Activated CD4-positive, alpha-beta T cell treated with anti-CD3 and anti-CD28 coated beads, Interleukin-2, amount 50 U/mL, for 1 hour (primary cell): Measurements from ENCODE around the gene TFPI2.
"Not testable (repeated sequence)": the region's sequence is repeated elsewhere in the genome, so short reads cannot be mapped to it uniquely, and the experiment has no call there.

Source experiments
- DNase-seq: peaks from one replicate; pipeline ENCODE4 v3.0.0-alpha.2; 2020

The TFPI2 gene, protein sequence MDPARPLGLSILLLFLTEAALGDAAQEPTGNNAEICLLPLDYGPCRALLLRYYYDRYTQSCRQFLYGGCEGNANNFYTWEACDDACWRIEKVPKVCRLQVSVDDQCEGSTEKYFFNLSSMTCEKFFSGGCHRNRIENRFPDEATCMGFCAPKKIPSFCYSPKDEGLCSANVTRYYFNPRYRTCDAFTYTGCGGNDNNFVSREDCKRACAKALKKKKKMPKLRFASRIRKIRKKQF

DNA sequence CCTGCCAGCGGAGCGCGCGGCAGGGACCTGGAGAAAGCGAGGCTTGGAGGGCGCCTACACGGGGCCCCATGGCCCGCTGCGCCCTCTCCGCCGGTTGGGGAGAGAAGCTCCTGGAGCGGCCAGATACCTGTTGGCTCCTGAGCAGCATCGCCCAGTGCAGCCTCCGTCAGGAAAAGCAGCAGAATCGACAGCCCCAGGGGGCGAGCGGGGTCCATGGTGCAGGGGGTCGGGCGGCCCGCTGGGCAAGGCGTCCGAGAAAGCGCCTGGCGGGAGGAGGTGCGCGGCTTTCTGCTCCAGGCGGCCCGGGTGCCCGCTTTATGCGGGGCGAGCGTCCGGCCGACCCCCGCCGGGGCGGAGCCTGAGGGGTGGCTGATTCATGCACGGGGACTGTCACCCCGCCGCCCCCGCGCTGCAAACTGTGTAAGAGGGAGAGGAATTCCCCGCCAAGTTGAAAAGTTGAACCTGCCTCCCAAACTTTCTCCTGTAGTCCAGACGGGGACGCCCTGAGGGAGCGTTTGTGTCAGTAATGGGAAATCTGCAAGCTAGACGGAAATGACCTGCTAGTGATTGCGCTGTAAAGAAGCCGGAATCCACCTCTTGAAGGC is at the start of gene TFPI2:
TSS of gene TFPI2 (minus strand) at position 290 of the 605 bp plus-strand sequence. CDS start at position 215, 75 bp downstream.
- DNase-seq, result no peak

GRCh38 chr7:93938293-93938692 is 47.7 kb upstream of the TFPI2 start:
- DNase-seq, result no peak

DNA sequence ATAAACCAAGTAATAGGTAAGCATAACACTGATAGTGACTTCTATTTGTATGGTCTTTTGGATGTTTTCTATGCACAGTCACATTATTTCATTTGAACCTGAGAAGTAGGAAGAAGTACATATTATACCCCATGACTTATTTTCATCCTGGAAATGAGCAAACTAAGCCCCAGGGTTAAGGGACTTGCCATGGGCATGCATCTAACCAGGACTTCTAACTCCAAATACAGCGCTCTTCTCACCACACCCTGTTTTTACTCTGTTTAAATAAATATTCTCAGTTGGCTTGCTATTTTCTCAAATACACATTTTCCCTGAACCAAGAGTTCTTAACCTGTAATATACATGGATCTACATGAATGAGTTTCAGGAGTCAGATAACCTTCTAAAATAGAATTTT is 47.3 kb upstream of the TFPI2 start:
- DNase-seq, result no peak

- no peak for DNase-seq
Measured at GRCh38 chr7:93935102-93935501, 44.5 kb upstream of the TFPI2 start.

GRCh38 chr7:93933156-93933555 is 42.6 kb upstream of the TFPI2 start:
- DNase-seq, result no peak

GRCh38 chr7:93931655-93932054 is 41.1 kb upstream of the TFPI2 start:
- no peak for DNase-seq

GRCh38 chr7:93927585-93927984 is 37.0 kb upstream of the TFPI2 start:
- no peak for DNase-seq

DNA sequence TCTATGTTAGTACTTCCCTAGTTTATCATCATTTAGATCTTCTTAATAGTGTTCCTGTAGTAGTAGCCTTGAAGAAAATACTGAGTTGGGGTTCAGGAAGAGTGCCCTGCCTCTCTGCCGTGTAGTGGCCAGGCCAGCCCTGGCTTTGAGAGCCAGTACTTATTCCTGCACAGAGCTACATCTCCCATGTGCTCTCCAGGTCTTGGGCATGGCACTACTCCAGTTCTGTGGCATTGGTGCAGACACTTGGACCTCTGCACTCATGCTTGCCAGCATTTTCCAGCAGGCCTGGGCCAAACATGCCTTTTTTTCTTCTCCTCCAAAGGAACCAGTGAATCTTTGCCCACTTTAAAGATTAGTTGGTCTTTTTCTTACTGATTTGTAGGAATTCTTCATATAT is 36.2 kb upstream of the TFPI2 start:
- no peak for DNase-seq

DNA sequence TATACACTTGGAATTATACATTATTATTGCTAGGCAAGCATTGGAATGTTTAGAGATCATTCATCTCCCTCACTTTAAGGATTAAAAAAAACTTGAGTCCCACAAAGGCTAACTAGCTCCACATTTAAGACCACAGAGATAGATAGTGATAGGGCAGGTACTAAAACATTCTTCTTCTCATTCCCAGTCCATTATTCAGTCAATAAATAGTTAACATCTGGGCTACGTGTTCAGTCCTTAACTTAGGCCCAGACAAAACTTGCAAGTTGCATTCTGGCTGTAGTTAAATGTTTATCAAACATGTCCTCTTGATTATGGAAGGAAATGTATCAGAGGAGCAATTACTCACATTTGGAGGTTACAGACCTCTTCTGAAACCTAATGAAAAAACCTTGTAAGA is 33.4 kb upstream of the TFPI2 start:
- DNase-seq, result no peak

- DNase-seq, result no peak
Measured at GRCh38 chr7:93923296-93923695, 32.7 kb upstream of the TFPI2 start.

DNA sequence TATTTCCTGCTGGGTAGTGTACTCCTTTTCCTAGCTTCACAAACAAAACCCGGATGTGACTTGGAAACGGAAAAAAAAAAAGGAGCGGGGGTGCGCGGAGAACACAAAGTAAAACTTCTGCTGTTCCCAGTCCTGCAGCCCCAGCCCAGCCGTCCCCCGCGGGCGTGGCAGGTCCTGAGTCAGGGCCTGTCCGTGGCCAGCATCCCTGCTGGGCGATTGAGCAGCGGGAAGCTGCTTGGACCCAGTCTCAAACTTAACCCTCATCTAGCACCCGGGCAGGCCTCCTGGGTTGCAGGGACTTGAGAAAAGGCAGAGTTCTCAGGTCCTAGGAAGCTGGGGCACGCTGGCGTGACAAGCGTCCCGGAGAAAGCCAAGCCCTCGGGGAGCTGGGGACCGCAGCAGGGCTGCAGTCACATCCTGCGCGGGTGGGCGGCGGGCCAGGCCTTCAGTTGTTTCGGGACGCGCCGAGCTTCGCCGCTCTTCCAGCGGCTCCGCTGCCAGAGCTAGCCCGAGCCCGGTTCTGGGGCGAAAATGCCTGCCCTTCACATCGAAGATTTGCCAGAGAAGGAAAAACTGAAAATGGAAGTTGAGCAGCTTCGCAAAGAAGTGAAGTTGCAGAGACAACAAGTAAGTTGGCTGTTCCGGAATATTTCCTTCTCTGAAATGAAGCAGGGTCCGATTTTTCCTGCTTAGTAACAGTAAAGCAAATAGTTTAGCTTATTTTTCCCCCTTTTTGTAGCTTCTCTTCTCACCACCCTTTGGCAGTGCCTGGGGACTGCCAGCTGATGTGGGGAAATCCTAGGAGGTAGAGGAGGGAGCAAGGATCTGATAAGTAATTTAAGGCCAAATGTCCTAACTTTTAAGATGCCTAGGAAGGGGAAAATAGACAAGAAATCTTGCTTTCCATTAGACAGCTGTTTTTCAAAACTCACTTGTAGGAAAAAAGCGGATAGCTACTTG is 31.3 kb upstream of the TFPI2 start, which contains the start of gene GNG11:
TSS of gene GNG11 (plus strand) at position 129 of the 960 bp plus-strand sequence. CDS start at position 532, 403 bp downstream.
- DNase-seq, result no peak

- DNase-seq, result no peak
Measured at GRCh38 chr7:93921186-93921585, 30.6 kb upstream of the TFPI2 start.

DNA sequence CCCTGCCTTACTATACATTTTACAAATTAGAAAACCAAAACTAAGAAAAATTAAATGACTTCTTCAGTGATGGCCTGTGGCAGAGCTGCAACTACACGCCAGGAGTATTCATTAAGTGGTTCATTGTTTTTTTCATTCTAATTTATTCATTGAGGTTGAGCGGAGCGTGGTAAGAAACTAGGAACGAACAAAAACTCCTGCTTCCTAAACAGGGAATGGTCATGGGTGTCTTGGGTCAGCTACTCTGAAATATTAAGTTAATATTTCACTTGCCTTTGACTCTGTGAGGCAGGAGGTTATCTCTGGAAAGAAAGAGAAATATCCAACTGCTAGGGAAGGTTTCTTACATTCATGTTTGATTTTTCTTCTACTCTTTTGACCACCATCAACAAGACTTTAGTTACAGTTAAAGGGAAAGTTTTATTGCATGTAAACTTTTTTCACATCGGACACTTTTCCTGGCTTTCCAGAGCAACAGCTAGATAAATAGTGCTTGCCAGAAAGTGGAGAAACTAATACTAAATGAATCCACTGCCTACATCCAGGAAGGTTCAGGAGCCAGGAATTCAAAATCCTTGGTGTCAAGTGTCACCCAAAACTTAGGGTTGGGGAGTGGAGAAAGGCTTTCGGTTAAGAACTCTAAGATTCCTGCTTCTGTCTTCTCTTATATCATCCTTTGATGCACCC is 30.1 kb upstream of the TFPI2 start:
- no peak for DNase-seq

- not testable (repeated sequence) for DNase-seq
Measured at GRCh38 chr7:93916315-93916714, 25.8 kb upstream of the TFPI2 start.

GRCh38 chr7:93915888-93916287 is 25.3 kb upstream of the TFPI2 start:
- DNase-seq, result not testable (repeated sequence)

DNA sequence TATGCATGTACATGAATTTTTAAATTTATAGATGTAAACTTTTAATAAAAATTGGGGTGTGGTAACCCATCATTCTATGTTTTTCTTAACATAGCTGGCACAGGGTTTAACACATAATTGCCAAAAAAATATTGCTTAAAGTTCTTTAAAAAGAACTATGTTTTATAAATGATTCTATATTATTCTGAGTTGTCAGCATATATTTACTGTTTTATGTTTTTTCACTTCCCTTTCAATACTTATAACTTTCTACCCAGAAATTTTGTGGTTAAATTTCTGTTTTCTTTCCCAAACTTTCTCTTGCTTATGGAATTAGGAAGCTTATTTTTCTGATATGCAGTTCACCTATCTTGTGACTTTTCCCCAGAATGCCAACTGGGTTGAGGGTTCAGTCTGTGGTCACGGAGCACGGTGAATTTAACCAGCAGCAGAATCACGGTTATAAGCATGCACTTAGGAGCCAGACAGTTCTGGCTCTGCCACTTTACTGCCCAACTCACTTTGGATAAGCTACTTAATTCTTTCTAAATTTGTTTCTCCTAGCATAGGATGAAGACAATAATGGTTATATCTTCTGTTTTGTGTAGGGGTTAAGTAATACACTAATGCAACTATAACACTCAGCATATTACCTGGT is 24.8 kb upstream of the TFPI2 start:
- DNase-seq, result not testable (repeated sequence)

- no peak for DNase-seq
Measured at GRCh38 chr7:93914581-93915066, 24.1 kb upstream of the TFPI2 start.

- no peak for DNase-seq
Measured at GRCh38 chr7:93913197-93913596, 22.6 kb upstream of the TFPI2 start.

GRCh38 chr7:93911661-93912060 is 21.1 kb upstream of the TFPI2 start:
- not testable (repeated sequence) for DNase-seq

GRCh38 chr7:93911242-93911641 is 20.7 kb upstream of the TFPI2 start:
- DNase-seq, result not testable (repeated sequence)

DNA sequence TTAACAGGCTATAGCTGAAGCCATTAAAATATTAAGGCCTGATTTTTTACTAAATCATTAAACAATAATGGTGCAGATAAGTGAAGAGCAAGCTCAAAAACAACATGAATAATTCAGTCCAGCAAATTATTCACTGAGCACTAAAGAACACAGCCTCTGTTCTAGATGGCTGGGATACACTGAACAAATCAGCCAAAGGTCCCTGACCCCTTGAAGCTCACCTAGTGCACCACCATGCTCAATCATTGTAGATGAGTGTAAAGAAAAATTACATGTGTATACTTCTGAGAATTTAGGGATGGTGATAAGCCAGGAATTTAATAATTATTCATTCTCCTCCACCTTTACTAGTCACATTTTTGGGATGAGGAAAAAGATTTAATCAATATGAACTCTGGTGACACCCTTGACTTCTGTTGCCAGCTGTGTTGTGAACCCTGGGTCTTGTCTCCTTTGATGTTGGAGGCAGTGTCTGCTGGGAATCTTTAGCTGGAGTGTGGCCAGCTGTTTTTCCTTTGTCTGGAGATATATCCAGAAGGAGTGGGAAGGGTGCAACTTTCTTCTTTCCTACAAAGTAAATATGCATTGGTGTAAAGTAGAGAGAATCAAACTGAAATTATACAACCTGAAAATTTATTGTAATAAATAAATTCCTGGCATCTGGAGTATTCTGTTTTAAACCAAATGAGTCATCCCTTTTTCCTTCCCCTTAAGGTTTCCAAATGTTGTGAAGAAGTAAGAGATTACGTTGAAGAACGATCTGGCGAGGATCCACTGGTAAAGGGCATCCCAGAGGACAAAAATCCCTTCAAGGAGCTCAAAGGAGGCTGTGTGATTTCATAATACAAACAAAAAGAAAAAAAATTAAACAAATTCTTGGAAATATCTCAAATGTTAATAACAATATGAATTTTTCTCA is 19.8 kb upstream of the TFPI2 start:
- no peak for DNase-seq
